Measurements from ENCODE around the gene ARFRP1.

Gene ARFRP1

GRCh38 chr20:63742381-63743024 is 34.7 kb upstream of the ARFRP1 start:
- Histone ChIP-seq H3K9me3 (ENCODE audit: low read length) (no peaks in the 10 kb centered on the region), H3K36me3 (ENCODE audit: insufficient read depth, low read length) (peaks cover 10% of the 10 kb centered on the region; the same call in 1 of the 2 replicates), H2AFZ (ENCODE audit: low read length) (no peak overlapping the region), H3K9me2 (ENCODE audit: low read depth, low read length) (no peaks in the 10 kb centered on the region), H4K20me1 (ENCODE audit: insufficient read depth, low read length) (no peaks in the 10 kb centered on the region), H3K4me3 (ENCODE audit: low read depth, low read length, poor library complexity, severe bottlenecking) (no peak overlapping the region), H3K79me2 (ENCODE audit: insufficient read depth, low read length) (no peaks in the 10 kb centered on the region), H3K9ac (ENCODE audit: low read length) (no peak overlapping the region), H3K4me2 (ENCODE audit: low read length) (no peak overlapping the region), H3F3A (ENCODE audit: insufficient read depth, low read length) (no peaks in the 10 kb centered on the region; the same call in 1 of the 2 replicates), H3K27ac (ENCODE audit: low read depth, low read length, poor library complexity, severe bottlenecking) (no peak overlapping the region), H3K27me3 (ENCODE audit: insufficient read depth, low read length) (no peaks in the 10 kb centered on the region; the same call in 1 of the 2 replicates), H3K4me1 (ENCODE audit: insufficient read depth, low read length, severe bottlenecking) (peaks cover 22% of the 10 kb centered on the region)
- no peak for TF ChIP-seq CTCF (IDR thresholded peaks at IDR 0.05; ENCODE audit: low read length)

GRCh38 chr20:63741676-63742380 is 34.1 kb upstream of the ARFRP1 start:
- Histone ChIP-seq H3K27me3 (ENCODE audit: insufficient read depth, low read length) (no peaks in the 10 kb centered on the region; the same call in 1 of the 2 replicates), H3K36me3 (ENCODE audit: insufficient read depth, low read length) (peaks cover 10% of the 10 kb centered on the region; the same call in 1 of the 2 replicates), H3K4me3 (ENCODE audit: low read depth, low read length, poor library complexity, severe bottlenecking) (no peak overlapping the region), H3K4me1 (ENCODE audit: insufficient read depth, low read length, severe bottlenecking) (peaks cover 27% of the 10 kb centered on the region), H3F3A (ENCODE audit: insufficient read depth, low read length) (no peaks in the 10 kb centered on the region; the same call in 1 of the 2 replicates), H3K79me2 (ENCODE audit: insufficient read depth, low read length) (no peaks in the 10 kb centered on the region), H3K27ac (ENCODE audit: low read depth, low read length, poor library complexity, severe bottlenecking) (no peak overlapping the region), H3K9ac (ENCODE audit: low read length) (no peak overlapping the region), H2AFZ (ENCODE audit: low read length) (no peak overlapping the region), H3K4me2 (ENCODE audit: low read length) (no peak overlapping the region), H4K20me1 (ENCODE audit: insufficient read depth, low read length) (no peaks in the 10 kb centered on the region), H3K9me2 (ENCODE audit: low read depth, low read length) (no peaks in the 10 kb centered on the region), H3K9me3 (ENCODE audit: low read length) (no peaks in the 10 kb centered on the region)
- TF ChIP-seq CTCF (IDR thresholded peaks at IDR 0.05; ENCODE audit: low read length) (no peak), EZH2 (IDR thresholded peaks at IDR 0.05; ENCODE audit: borderline replicate concordance, low read length) (no peak)

- Histone ChIP-seq H3F3A (ENCODE audit: insufficient read depth, low read length) (no peaks in the 10 kb centered on the region; the same call in 1 of the 2 replicates), H3K9me3 (ENCODE audit: low read length) (no peaks in the 10 kb centered on the region), H3K36me3 (ENCODE audit: insufficient read depth, low read length) (peaks cover 10% of the 10 kb centered on the region; the same call in 1 of the 2 replicates), H3K27ac (ENCODE audit: low read depth, low read length, poor library complexity, severe bottlenecking) (no peak overlapping the region), H3K27me3 (ENCODE audit: insufficient read depth, low read length) (no peaks in the 10 kb centered on the region; the same call in 1 of the 2 replicates), H3K9ac (ENCODE audit: low read length) (no peak overlapping the region), H4K20me1 (ENCODE audit: insufficient read depth, low read length) (no peaks in the 10 kb centered on the region), H3K4me2 (ENCODE audit: low read length) (no peak overlapping the region), H3K4me1 (ENCODE audit: insufficient read depth, low read length, severe bottlenecking) (peaks cover 32% of the 10 kb centered on the region), H2AFZ (ENCODE audit: low read length) (no peak overlapping the region), H3K79me2 (ENCODE audit: insufficient read depth, low read length) (no peaks in the 10 kb centered on the region), H3K4me3 (ENCODE audit: low read depth, low read length, poor library complexity, severe bottlenecking) (no peak overlapping the region), H3K9me2 (ENCODE audit: low read depth, low read length) (no peaks in the 10 kb centered on the region)
- TF ChIP-seq CTCF (IDR thresholded peaks at IDR 0.05; ENCODE audit: low read length) (no peak), EZH2 (IDR thresholded peaks at IDR 0.05; ENCODE audit: borderline replicate concordance, low read length) (no peak)
Measured at GRCh38 chr20:63741354-63741675, 33.5 kb upstream of the ARFRP1 start.
